ENCODE data around the gene REEP5.

Gene REEP5

GRCh38 chr5:112854651-112855050 is 67.4 kb downstream of the REEP5 start:
- TF ChIP-seq, protein P1, sequence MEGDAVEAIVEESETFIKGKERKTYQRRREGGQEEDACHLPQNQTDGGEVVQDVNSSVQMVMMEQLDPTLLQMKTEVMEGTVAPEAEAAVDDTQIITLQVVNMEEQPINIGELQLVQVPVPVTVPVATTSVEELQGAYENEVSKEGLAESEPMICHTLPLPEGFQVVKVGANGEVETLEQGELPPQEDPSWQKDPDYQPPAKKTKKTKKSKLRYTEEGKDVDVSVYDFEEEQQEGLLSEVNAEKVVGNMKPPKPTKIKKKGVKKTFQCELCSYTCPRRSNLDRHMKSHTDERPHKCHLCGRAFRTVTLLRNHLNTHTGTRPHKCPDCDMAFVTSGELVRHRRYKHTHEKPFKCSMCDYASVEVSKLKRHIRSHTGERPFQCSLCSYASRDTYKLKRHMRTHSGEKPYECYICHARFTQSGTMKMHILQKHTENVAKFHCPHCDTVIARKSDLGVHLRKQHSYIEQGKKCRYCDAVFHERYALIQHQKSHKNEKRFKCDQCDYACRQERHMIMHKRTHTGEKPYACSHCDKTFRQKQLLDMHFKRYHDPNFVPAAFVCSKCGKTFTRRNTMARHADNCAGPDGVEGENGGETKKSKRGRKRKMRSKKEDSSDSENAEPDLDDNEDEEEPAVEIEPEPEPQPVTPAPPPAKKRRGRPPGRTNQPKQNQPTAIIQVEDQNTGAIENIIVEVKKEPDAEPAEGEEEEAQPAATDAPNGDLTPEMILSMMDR (IDR thresholded peaks at IDR 0.05; ENCODE audit: extremely low read depth, missing control alignments) = no peak
- no peak for DNase-seq (ENCODE audit: low spot score)

DNA sequence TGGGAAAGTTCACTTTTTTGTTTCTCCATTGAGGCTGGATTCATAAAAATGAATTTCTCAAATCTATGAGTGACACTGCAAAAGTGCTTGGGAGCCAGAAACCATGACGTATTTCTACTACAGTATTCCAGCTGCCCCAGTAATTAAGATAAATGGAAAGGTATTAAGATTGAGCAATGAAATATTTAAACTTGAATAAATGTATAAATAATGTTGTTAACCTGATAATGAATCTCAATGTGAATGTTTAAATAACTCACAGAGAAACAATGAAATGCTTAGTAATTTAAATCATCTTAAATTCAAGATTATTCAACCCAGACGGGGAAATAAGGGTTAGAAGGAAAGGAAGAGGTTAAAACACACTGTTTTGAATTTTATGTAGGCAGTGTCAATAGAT is 72.1 kb downstream of the REEP5 start:
- TF ChIP-seq, protein P1 (IDR thresholded peaks at IDR 0.05; ENCODE audit: extremely low read depth, missing control alignments) = no peak
- DNase-seq (ENCODE audit: low spot score) = no peak

GRCh38 chr5:112848116-112848811 is 73.8 kb downstream of the REEP5 start:
- peak; percentile 52 for DNase-seq (ENCODE audit: low spot score)
- TF ChIP-seq, protein P1 (IDR thresholded peaks at IDR 0.05; ENCODE audit: extremely low read depth, missing control alignments) = peak; percentile 37

DNA sequence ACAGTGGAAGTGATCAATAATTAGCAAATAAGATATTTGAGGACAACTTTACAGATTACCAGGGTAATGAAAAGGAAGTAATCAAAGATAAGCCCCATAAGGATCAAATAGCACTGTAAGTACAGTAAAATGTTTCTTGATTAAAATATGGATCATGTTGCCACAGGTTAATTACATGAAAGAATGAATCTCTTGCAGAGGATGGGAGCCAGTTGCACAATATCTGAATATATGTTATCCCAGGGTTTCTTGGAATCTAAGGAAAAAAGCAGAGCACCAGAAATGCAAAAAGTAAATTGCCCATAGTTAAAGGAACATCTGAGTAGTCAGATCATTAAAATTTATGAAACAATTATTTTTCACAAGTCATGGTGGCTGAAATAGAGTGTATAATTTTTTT is 74.7 kb downstream of the REEP5 start:
- TF ChIP-seq, protein P1 (IDR thresholded peaks at IDR 0.05; ENCODE audit: extremely low read depth, missing control alignments) = no peak
- no peak for DNase-seq (ENCODE audit: low spot score)

DNA sequence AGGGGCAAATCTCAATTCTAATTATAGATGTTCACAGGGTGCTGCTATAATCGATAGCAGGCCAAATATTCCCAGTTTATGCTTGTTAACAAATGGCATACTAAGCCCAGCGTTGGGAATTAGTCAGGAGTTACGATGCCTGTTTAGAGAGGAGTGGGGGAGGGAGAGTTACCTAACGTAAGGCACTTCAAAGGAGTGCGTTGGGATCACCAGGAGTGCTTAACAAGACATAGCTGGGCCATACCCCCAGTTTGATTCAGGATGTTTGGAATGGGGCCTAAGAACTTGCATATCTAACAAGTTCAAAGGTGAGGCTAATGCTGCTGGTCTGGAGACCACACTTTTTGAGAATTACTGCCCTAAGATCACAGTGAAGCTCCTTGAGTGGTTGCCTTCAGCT is 75.5 kb downstream of the REEP5 start:
- TF ChIP-seq, protein P1 (IDR thresholded peaks at IDR 0.05; ENCODE audit: extremely low read depth, missing control alignments) = no peak
- DNase-seq (ENCODE audit: low spot score) = no peak

GRCh38 chr5:112844489-112844888 is 77.5 kb downstream of the REEP5 start:
- TF ChIP-seq, protein P1 (IDR thresholded peaks at IDR 0.05; ENCODE audit: extremely low read depth, missing control alignments) = no peak
- no peak for DNase-seq (ENCODE audit: low spot score)

- TF ChIP-seq, protein P1 (IDR thresholded peaks at IDR 0.05; ENCODE audit: extremely low read depth, missing control alignments) = no peak
- DNase-seq (ENCODE audit: low spot score) = no peak
Observed at GRCh38 chr5:112833971-112834370, 88.1 kb downstream of the REEP5 start.
